ENCODE data around the gene MTX3.

- TF ChIP-seq CTCF (IDR thresholded peaks at IDR 0.05) (no peak), POLR2A (IDR thresholded peaks at IDR 0.05) (no peak)
Observed at GRCh38 chr5:79985288-79985687, 5.8 kb downstream of the MTX3 start.

All from gastroesophageal sphincter (tissue), 3 donors.